ENCODE results near the gene CIBAR2. TPM values are rescaled to one million over a fixed set of nuclear protein-coding genes. Genes with fewer than 3 reads are reported as not detected.

The CIBAR2 gene
- total and polyA plus RNA-seq, 2 experiments from 2014 or later = 0.13 TPM; not detected in 1

DNA sequence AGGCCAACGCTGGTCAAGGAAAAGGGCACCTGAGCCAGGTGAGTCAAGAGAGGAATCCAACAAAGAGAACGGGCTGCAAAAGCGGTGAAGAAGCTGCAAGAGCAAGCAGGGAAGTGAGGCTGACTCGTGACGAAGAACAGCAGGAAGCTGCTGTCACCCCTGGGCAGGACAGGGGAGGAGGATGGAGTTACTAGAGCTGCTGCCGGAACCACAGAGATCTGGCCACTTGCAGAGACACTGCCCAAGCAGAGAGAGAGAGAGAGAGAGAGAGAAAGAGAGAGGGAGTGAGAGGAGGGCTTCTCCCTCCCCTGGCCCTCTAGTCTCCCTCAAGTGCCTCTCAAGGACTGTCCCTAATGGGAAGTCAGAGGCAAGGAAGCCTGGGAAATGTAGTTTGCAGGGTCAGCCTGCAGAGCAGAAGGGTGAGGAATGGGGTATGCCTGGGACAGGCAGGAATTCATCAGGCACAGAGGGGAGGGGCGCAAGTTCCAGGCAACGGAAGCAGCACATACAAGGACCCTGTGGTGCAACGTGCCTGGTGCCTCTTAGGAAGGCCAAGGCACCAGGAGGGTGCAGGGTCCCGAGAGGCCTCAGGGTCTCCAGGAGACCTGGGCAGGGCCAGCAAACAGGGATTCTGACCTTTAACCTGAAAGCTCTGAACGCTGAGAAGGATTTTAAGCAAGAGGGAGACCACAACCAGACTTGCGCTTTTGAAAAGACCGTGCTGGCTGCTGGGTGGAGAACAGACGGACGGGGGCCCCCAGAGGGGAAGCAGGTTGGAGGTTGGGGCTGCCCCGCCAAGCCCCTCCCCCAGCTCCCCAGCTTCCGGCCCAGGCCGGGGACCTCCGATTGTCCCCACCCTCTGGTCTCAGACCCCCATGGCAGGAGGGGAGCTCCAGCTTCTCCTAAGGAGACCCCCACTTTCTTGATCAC is 45.8 kb upstream of the CIBAR2 start:
- Histone ChIP-seq H3K27me3 (no peaks in the 10 kb centered on the region), H3K27ac (peak overlapping the region; percentile 49), H3K4me3 (no peak overlapping the region), H3K36me3 (replicated peaks; ENCODE audit: insufficient read depth, low read depth) (no peaks in the 10 kb centered on the region), H3K79me2 (no peaks in the 10 kb centered on the region), H3K4me2 (peak overlapping the region; percentile 26), H4K20me1 (ENCODE audit: insufficient read depth, poor library complexity, severe bottlenecking) (no peaks in the 10 kb centered on the region), H3K4me1 (ENCODE audit: insufficient read depth) (peaks cover 34% of the 10 kb centered on the region), H2AFZ (peak overlapping the region; percentile 48), H3K9me2 (replicated peaks; ENCODE audit: insufficient read depth) (no peaks in the 10 kb centered on the region), H3K9me3 (ENCODE audit: low read depth) (no peaks in the 10 kb centered on the region)
- no peak for DNase-seq (ENCODE audit: low spot score)
- WGBS (ENCODE audit: low lambda C conversion rate, missing lambda C conversion rate) = 56% methylated on average over 18 of the region's 19 CpGs
- TF ChIP-seq, protein P1, sequence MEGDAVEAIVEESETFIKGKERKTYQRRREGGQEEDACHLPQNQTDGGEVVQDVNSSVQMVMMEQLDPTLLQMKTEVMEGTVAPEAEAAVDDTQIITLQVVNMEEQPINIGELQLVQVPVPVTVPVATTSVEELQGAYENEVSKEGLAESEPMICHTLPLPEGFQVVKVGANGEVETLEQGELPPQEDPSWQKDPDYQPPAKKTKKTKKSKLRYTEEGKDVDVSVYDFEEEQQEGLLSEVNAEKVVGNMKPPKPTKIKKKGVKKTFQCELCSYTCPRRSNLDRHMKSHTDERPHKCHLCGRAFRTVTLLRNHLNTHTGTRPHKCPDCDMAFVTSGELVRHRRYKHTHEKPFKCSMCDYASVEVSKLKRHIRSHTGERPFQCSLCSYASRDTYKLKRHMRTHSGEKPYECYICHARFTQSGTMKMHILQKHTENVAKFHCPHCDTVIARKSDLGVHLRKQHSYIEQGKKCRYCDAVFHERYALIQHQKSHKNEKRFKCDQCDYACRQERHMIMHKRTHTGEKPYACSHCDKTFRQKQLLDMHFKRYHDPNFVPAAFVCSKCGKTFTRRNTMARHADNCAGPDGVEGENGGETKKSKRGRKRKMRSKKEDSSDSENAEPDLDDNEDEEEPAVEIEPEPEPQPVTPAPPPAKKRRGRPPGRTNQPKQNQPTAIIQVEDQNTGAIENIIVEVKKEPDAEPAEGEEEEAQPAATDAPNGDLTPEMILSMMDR (IDR thresholded peaks at IDR 0.05; ENCODE audit: poor library complexity) = no peak
- TF ChIP-seq EZH2phosphoT487 (IDR thresholded peaks at IDR 0.05; ENCODE audit: low read depth, severe bottlenecking, unreplicated experiment) = no peak
- TF ChIP-seq EZH2 (IDR thresholded peaks at IDR 0.05; ENCODE audit: borderline replicate concordance) = no peak

GRCh38 chr16:85157372-85157771 is 45.1 kb upstream of the CIBAR2 start:
- H3K4me1 ChIP-seq (ENCODE audit: insufficient read depth) = peaks cover 31% of the 10 kb centered on the region

GRCh38 chr16:85156869-85157268 is 44.6 kb upstream of the CIBAR2 start:
- no peak for DNase-seq (ENCODE audit: low spot score)

More at GRCh38 chr16:85157372-85157771, 45.1 kb upstream of the CIBAR2 start:
- no peak for DNase-seq (ENCODE audit: low spot score)
- Histone ChIP-seq H3K27ac (peak overlapping the region; percentile 49), H3K4me3 (no peak overlapping the region), H4K20me1 (ENCODE audit: insufficient read depth, poor library complexity, severe bottlenecking) (no peaks in the 10 kb centered on the region), H3K9me3 (ENCODE audit: low read depth) (no peaks in the 10 kb centered on the region), H3K36me3 (replicated peaks; ENCODE audit: insufficient read depth, low read depth) (no peaks in the 10 kb centered on the region), H2AFZ (no peak overlapping the region), H3K4me2 (peak overlapping the region; percentile 26), H3K9me2 (replicated peaks; ENCODE audit: insufficient read depth) (no peaks in the 10 kb centered on the region), H3K27me3 (no peaks in the 10 kb centered on the region), H3K79me2 (no peaks in the 10 kb centered on the region)
- TF ChIP-seq, protein P1 (IDR thresholded peaks at IDR 0.05; ENCODE audit: poor library complexity) = no peak
- TF ChIP-seq EZH2 (IDR thresholded peaks at IDR 0.05; ENCODE audit: borderline replicate concordance) = no peak
- WGBS (ENCODE audit: low lambda C conversion rate, missing lambda C conversion rate) = 65% methylated on average over 8 of the region's 8 CpGs

More at GRCh38 chr16:85156869-85157268, 44.6 kb upstream of the CIBAR2 start:
- Histone ChIP-seq H3K79me2 (no peaks in the 10 kb centered on the region), H3K36me3 (replicated peaks; ENCODE audit: insufficient read depth, low read depth) (no peaks in the 10 kb centered on the region), H3K27ac (no peak overlapping the region), H2AFZ (no peak overlapping the region), H3K4me2 (no peak overlapping the region), H3K9me3 (ENCODE audit: low read depth) (no peaks in the 10 kb centered on the region), H3K4me1 (ENCODE audit: insufficient read depth) (peaks cover 36% of the 10 kb centered on the region), H3K27me3 (no peaks in the 10 kb centered on the region), H3K4me3 (no peak overlapping the region), H4K20me1 (ENCODE audit: insufficient read depth, poor library complexity, severe bottlenecking) (no peaks in the 10 kb centered on the region), H3K9me2 (replicated peaks; ENCODE audit: insufficient read depth) (no peaks in the 10 kb centered on the region)
- TF ChIP-seq EZH2phosphoT487 (IDR thresholded peaks at IDR 0.05; ENCODE audit: low read depth, severe bottlenecking, unreplicated experiment) = no peak
- TF ChIP-seq, protein P1 (IDR thresholded peaks at IDR 0.05; ENCODE audit: poor library complexity) = no peak
- TF ChIP-seq EZH2 (IDR thresholded peaks at IDR 0.05; ENCODE audit: borderline replicate concordance) = no peak

Data from hepatocyte (in vitro differentiated cells).